ENCODE results near the gene TNRC6C.

GRCh38 chr17:78086740-78087139 is 128.2 kb downstream of the TNRC6C start:
- TF ChIP-seq POLR2A (IDR thresholded peaks at IDR 0.05) (no peak), CTCF (IDR thresholded peaks at IDR 0.05) (no peak)
